Measurements from ENCODE around the gene ANKRD45. TPM values are rescaled to one million over a fixed set of nuclear protein-coding genes. Genes with fewer than 3 reads are reported as not detected.
"Not testable (repeated sequence)": the region's sequence is repeated elsewhere in the genome, so short reads cannot be mapped to it uniquely, and the experiment has no call there.

Gene ANKRD45
- total and polyA plus RNA-seq, 7 donors, result 0.05 TPM; not detected in 6

GRCh38 chr1:173596097-173596825 is 73.4 kb downstream of the ANKRD45 start:
- no peaks in the 10 kb centered on the region for H3K27me3 ChIP-seq (ENCODE audit: insufficient read depth in 3 of 3, low read length in 2 of 3)
- H3K36me3 ChIP-seq (ENCODE audit: insufficient read depth in 1 of 2, low read depth in 1 of 2), result no peaks in the 10 kb centered on the region
- no peak for DNase-seq
- no peak for ATAC-seq
- TF ChIP-seq, protein P1, sequence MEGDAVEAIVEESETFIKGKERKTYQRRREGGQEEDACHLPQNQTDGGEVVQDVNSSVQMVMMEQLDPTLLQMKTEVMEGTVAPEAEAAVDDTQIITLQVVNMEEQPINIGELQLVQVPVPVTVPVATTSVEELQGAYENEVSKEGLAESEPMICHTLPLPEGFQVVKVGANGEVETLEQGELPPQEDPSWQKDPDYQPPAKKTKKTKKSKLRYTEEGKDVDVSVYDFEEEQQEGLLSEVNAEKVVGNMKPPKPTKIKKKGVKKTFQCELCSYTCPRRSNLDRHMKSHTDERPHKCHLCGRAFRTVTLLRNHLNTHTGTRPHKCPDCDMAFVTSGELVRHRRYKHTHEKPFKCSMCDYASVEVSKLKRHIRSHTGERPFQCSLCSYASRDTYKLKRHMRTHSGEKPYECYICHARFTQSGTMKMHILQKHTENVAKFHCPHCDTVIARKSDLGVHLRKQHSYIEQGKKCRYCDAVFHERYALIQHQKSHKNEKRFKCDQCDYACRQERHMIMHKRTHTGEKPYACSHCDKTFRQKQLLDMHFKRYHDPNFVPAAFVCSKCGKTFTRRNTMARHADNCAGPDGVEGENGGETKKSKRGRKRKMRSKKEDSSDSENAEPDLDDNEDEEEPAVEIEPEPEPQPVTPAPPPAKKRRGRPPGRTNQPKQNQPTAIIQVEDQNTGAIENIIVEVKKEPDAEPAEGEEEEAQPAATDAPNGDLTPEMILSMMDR (IDR thresholded peaks at IDR 0.05), result no peak
- intact Hi-C loops (cut with DNase I), result no loop called here
- H3K4me1 ChIP-seq, result no peaks in the 10 kb centered on the region
- no peaks in the 10 kb centered on the region for H3K9me3 ChIP-seq
- WGBS, 3 donors, result 85 to 95% (median 87%) methylated on average over 3 of the region's 3 CpGs
- no peak overlapping the region for H3K27ac ChIP-seq
- H3K4me3 ChIP-seq, result no peak overlapping the region

DNA sequence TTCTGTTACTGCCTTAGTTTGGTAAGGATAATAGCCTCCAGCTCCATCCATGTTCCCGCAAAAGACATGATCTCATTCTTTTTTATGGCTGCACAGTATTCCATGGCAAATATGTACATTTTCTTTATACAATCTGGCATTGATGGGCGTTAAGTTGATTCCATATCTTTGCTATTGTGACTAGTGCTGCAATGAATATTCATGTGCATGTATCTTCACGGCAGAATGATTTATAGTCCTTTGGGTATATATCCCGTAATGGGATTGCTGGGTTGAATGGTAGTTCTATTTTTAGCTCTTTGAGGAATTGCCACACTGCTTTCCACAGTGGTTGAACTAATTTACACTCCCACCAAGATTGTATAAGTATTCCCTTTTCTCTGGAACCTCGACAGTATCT is 78.5 kb downstream of the ANKRD45 start:
- H3K4me3 ChIP-seq; intact Hi-C loops (cut with DNase I); H3K9me3 ChIP-seq; H3K27me3 ChIP-seq (ENCODE audit: insufficient read depth in 3 of 3, low read length in 2 of 3); H3K27ac ChIP-seq; H3K36me3 ChIP-seq (ENCODE audit: insufficient read depth in 1 of 2, low read depth in 1 of 2); ATAC-seq; H3K4me1 ChIP-seq; DNase-seq: not testable (repeated sequence)
- WGBS, 3 donors, result 67 to 79% (median 71%) methylated on average over 5 of the region's 5 CpGs

DNA sequence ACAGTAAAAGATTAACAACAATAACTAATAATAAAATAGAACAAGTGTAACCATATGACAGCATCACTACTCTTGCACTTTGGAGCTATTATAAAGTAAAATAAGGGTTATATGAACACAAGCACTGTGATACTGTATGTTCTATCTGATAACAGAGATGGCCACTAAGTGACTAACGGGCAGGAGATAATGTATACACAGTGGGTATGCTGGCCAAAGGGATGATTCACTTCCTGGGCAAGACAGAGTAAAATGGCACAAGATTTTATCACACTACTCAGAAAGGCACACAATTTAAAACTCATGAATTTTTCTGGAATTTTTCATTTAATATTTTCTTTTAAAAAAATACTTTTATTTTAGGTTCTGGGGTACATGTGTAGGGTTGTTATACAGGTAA is 79.1 kb downstream of the ANKRD45 start:
- H3K4me3 ChIP-seq, result no peak overlapping the region
- 48 to 69% (median 51%) methylated on average over 1 of the region's 1 CpG for WGBS, 3 donors
- DNase-seq (no peak), ATAC-seq (no peak)
- no peaks in the 10 kb centered on the region for H3K36me3 ChIP-seq (ENCODE audit: insufficient read depth in 1 of 2, low read depth in 1 of 2)
- no peak overlapping the region for H3K27ac ChIP-seq
- intact Hi-C loops (cut with DNase I), result no loop called here
- H3K9me3 ChIP-seq, result no peaks in the 10 kb centered on the region
- TF ChIP-seq, protein P1 (IDR thresholded peaks at IDR 0.05), result no peak
- no peaks in the 10 kb centered on the region for H3K27me3 ChIP-seq (ENCODE audit: insufficient read depth in 3 of 3, low read length in 2 of 3)
- no peaks in the 10 kb centered on the region for H3K4me1 ChIP-seq

- H3K27me3 ChIP-seq (ENCODE audit: insufficient read depth in 3 of 3, low read length in 2 of 3), result no peaks in the 10 kb centered on the region
- no peaks in the 10 kb centered on the region for H3K4me1 ChIP-seq
- intact Hi-C loops (cut with DNase I), result no loop called here
- TF ChIP-seq, protein P1 (IDR thresholded peaks at IDR 0.05), result no peak
- H3K36me3 ChIP-seq (ENCODE audit: insufficient read depth in 1 of 2, low read depth in 1 of 2), result no peaks in the 10 kb centered on the region
- DNase-seq (no peak), ATAC-seq (no peak)
- 53 to 60% (median 54%) methylated on average over 1 of the region's 1 CpG for WGBS, 3 donors
- no peaks in the 10 kb centered on the region for H3K9me3 ChIP-seq
- H3K27ac ChIP-seq, result no peak overlapping the region
- H3K4me3 ChIP-seq, result no peak overlapping the region
These were observed 88.1 kb downstream of the ANKRD45 start for GRCh38 chr1:173581383-173582079.

GRCh38 chr1:173580658-173581057 is 89.0 kb downstream of the ANKRD45 start:
- H3K4me3 ChIP-seq, result no peak overlapping the region
- no peak for DNase-seq
- intact Hi-C loops (cut with DNase I), result no loop called here

More at GRCh38 chr1:173580658-173581057, 89.0 kb downstream of the ANKRD45 start:
- TF ChIP-seq, protein P1 (IDR thresholded peaks at IDR 0.05), result no peak
- no peaks in the 10 kb centered on the region for H3K4me1 ChIP-seq
- no peaks in the 10 kb centered on the region for H3K36me3 ChIP-seq (ENCODE audit: insufficient read depth in 1 of 2, low read depth in 1 of 2)
- 60 to 78% (median 72%) methylated on average over 3 of the region's 3 CpGs for WGBS, 3 donors
- H3K9me3 ChIP-seq, result no peaks in the 10 kb centered on the region
- ATAC-seq, result no peak
- H3K27me3 ChIP-seq (ENCODE audit: insufficient read depth in 3 of 3, low read length in 2 of 3), result no peaks in the 10 kb centered on the region
- H3K27ac ChIP-seq, result no peak overlapping the region

All from psoas muscle (tissue), 8 donors.